ENCODE data around the gene PACSIN1.

- TF ChIP-seq POLR2A (IDR thresholded peaks at IDR 0.05) (no peak), CTCF (IDR thresholded peaks at IDR 0.05) (no peak)
Observed at GRCh38 chr6:34572021-34572420, 106.1 kb downstream of the PACSIN1 start.
